ENCODE data around the gene PUS3.
"Not testable (repeated sequence)": the region's sequence is repeated elsewhere in the genome, so short reads cannot be mapped to it uniquely, and the experiment has no call there.

PUS3 gene

GRCh38 chr11:125865354-125865753 lies 37.7 kb downstream of the PUS3 start:
- not testable (repeated sequence) for DNase-seq (ENCODE audit: low spot score)

GRCh38 chr11:125862786-125863185 lies 40.2 kb downstream of the PUS3 start:
- not testable (repeated sequence) for DNase-seq (ENCODE audit: low spot score)

DNA sequence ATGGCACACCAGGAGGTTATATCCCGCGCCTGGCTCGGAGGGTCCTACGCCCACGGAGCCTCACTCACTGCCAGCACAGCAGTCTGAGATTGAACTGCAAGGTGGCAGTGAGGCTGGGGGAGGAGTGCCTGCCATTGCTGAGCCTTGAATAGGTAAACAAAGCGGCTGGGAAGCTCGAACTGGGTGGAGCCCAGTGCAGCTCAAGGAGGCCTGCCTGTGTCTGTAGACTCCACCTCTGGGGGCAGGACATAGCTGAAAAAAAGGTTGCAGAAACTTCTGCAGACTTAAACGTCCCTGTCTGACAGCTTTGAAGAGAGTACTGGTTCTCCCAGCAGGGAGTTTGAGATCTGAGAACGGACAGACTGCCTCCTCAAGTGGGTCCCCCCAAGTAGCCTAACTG lies 45.3 kb downstream of the PUS3 start:
- DNase-seq (ENCODE audit: low spot score): not testable (repeated sequence)

GRCh38 chr11:125846188-125846587 lies 56.8 kb downstream of the PUS3 start:
- no peak for DNase-seq (ENCODE audit: low spot score)

Data from CD4-positive, alpha-beta T cell treated with Interleukin-6 at 100 ng/mL for 8 hours (primary cell).